Muscle layer of duodenum (tissue), 2 donors: Measurements from ENCODE around the gene GHRH.
A peak's percentile ranks its signal among the peaks of the same experiment; 100 is the strongest.

Experiments used
- H3K27ac ChIP-seq: one replicate; pipeline ENCODE4 v1.7.0; 2013; ENCODE audit warnings: mild to moderate bottlenecking, low read length
- H3K27me3 ChIP-seq: one replicate; pipeline ENCODE4 v1.7.0; 2013; ENCODE audit warnings: low read depth, mild to moderate bottlenecking, control low read depth, low read length
- H3K36me3 ChIP-seq, 2 donors: one replicate each; pipeline ENCODE4 v1.7.0; 2013; ENCODE audit warnings: low read length in 2 of 2, control low read depth in 1 of 2, mild to moderate bottlenecking in 1 of 2; ENCODE audit not compliant: insufficient read depth in 2 of 2, control insufficient read depth in 1 of 2
- H3K4me1 ChIP-seq, 2 donors: one replicate each; pipeline ENCODE4 v1.7.0; 2013; ENCODE audit warnings: low read length in 2 of 2, mild to moderate bottlenecking in 2 of 2, control low read depth in 1 of 2, moderate library complexity in 1 of 2; ENCODE audit not compliant: insufficient read depth in 2 of 2, control insufficient read depth in 1 of 2
- H3K4me3 ChIP-seq, 2 donors: one replicate each; pipeline ENCODE4 v1.7.0; 2013; ENCODE audit warnings: low read length in 2 of 2, low read depth in 1 of 2, mild to moderate bottlenecking in 1 of 2
- H3K9me3 ChIP-seq, 2 donors: one replicate each; pipeline ENCODE4 v1.7.0; 2013; ENCODE audit warnings: low read length in 2 of 2, control low read depth in 1 of 2, mild to moderate bottlenecking in 1 of 2; ENCODE audit not compliant: control insufficient read depth in 1 of 2
- donor health status: healthy.

The GHRH gene

GRCh38 chr20:37261714-37262113 is at the start of gene GHRH:
Gene GHRH (minus strand): TSS chr20:37261814. CDS start chr20:37256889, 4,925 bp downstream.
- Histone ChIP-seq H3K4me3 (no peak within 1 kb of the TSS), H3K36me3 (no peaks in the 10 kb centered on the region), H3K9me3 (no peaks in the 10 kb centered on the region), H3K27ac (no peak within 1 kb of the TSS), H3K27me3 (no peaks in the 10 kb centered on the region), H3K4me1 (no peaks in the 10 kb centered on the region)

GRCh38 chr20:37310951-37311350 is 49.3 kb upstream of the GHRH start:
- H3K36me3 ChIP-seq = peaks cover 0 to 28% of the 10 kb centered on the region in 2 donors
- H3K27me3 ChIP-seq = no peaks in the 10 kb centered on the region
- H3K27ac ChIP-seq = no peak overlapping the region
- H3K9me3 ChIP-seq = no peaks in the 10 kb centered on the region
- H3K4me1 ChIP-seq = peaks cover 21 to 46% of the 10 kb centered on the region in 2 donors
- H3K4me3 ChIP-seq = no peak overlapping the region

- no peak overlapping the region for H3K4me3 ChIP-seq
- H3K36me3 ChIP-seq = peaks cover 0 to 28% of the 10 kb centered on the region in 2 donors
- H3K4me1 ChIP-seq = peaks cover 21 to 37% of the 10 kb centered on the region in 2 donors
- H3K27me3 ChIP-seq = no peaks in the 10 kb centered on the region
- H3K9me3 ChIP-seq = no peaks in the 10 kb centered on the region
- no peak overlapping the region for H3K27ac ChIP-seq
Observed at GRCh38 chr20:37309936-37310590, 48.4 kb upstream of the GHRH start.

GRCh38 chr20:37309290-37309689 is 47.7 kb upstream of the GHRH start:
- H3K27ac ChIP-seq = peak overlapping the region; percentile 67
- no peaks in the 10 kb centered on the region for H3K9me3 ChIP-seq
- H3K36me3 ChIP-seq = peaks cover 0 to 28% of the 10 kb centered on the region in 2 donors
- H3K4me3 ChIP-seq = no peak overlapping the region
- H3K27me3 ChIP-seq = no peaks in the 10 kb centered on the region
- H3K4me1 ChIP-seq = peaks cover 21 to 29% of the 10 kb centered on the region in 2 donors

- no peaks in the 10 kb centered on the region for H3K9me3 ChIP-seq
- H3K4me3 ChIP-seq = no peak overlapping the region
- H3K27ac ChIP-seq = peak overlapping the region; percentile 67
- no peaks in the 10 kb centered on the region for H3K27me3 ChIP-seq
- peaks cover 0 to 32% of the 10 kb centered on the region in 2 donors for H3K36me3 ChIP-seq
- peaks cover 16 to 20% of the 10 kb centered on the region in 2 donors for H3K4me1 ChIP-seq
Observed at GRCh38 chr20:37308086-37309050, 46.8 kb upstream of the GHRH start.

GRCh38 chr20:37305839-37306238 is 44.2 kb upstream of the GHRH start:
- Histone ChIP-seq H3K36me3 (peaks cover 13 to 47% of the 10 kb centered on the region in 2 donors), H3K4me3 (no peak overlapping the region), H3K27me3 (no peaks in the 10 kb centered on the region), H3K9me3 (no peaks in the 10 kb centered on the region), H3K27ac (no peak overlapping the region), H3K4me1 (peaks cover 6 to 11% of the 10 kb centered on the region in 2 donors)

GRCh38 chr20:37305079-37305478 is 43.5 kb upstream of the GHRH start:
- H3K27me3 ChIP-seq = no peaks in the 10 kb centered on the region
- peaks cover 13 to 39% of the 10 kb centered on the region in 2 donors for H3K36me3 ChIP-seq
- peaks cover 6 to 11% of the 10 kb centered on the region in 2 donors for H3K4me1 ChIP-seq
- H3K27ac ChIP-seq = no peak overlapping the region
- no peak overlapping the region for H3K4me3 ChIP-seq
- no peaks in the 10 kb centered on the region for H3K9me3 ChIP-seq

GRCh38 chr20:37303637-37304036 is 42.0 kb upstream of the GHRH start:
- no peaks in the 10 kb centered on the region for H3K27me3 ChIP-seq
- H3K4me1 ChIP-seq = peaks cover 3 to 12% of the 10 kb centered on the region in 2 donors
- H3K4me3 ChIP-seq = no peak overlapping the region
- H3K36me3 ChIP-seq = peaks cover 13 to 35% of the 10 kb centered on the region in 2 donors
- H3K27ac ChIP-seq = no peak overlapping the region
- no peaks in the 10 kb centered on the region for H3K9me3 ChIP-seq

- Histone ChIP-seq H3K4me1 (peaks cover 0 to 15% of the 10 kb centered on the region in 2 donors), H3K27me3 (no peaks in the 10 kb centered on the region), H3K27ac (no peak overlapping the region), H3K9me3 (no peaks in the 10 kb centered on the region), H3K36me3 (peaks cover 13 to 29% of the 10 kb centered on the region in 2 donors), H3K4me3 (no peak overlapping the region)
Observed at GRCh38 chr20:37302981-37303380, 41.4 kb upstream of the GHRH start.

- H3K4me1 ChIP-seq = peaks cover 7 to 28% of the 10 kb centered on the region in 2 donors
Observed at GRCh38 chr20:37301558-37301957, 39.9 kb upstream of the GHRH start.

GRCh38 chr20:37301120-37301519 is 39.5 kb upstream of the GHRH start:
- Histone ChIP-seq H3K27ac (no peak overlapping the region), H3K36me3 (peaks cover 13 to 20% of the 10 kb centered on the region in 2 donors)

More at GRCh38 chr20:37301558-37301957, 39.9 kb upstream of the GHRH start:
- no peaks in the 10 kb centered on the region for H3K9me3 ChIP-seq
- H3K4me3 ChIP-seq = no peak overlapping the region
- peaks cover 13 to 20% of the 10 kb centered on the region in 2 donors for H3K36me3 ChIP-seq
- no peak overlapping the region for H3K27ac ChIP-seq
- H3K27me3 ChIP-seq = no peaks in the 10 kb centered on the region

More at GRCh38 chr20:37301120-37301519, 39.5 kb upstream of the GHRH start:
- H3K4me3 ChIP-seq = no peak overlapping the region
- no peaks in the 10 kb centered on the region for H3K9me3 ChIP-seq
- H3K27me3 ChIP-seq = no peaks in the 10 kb centered on the region
- peaks cover 10 to 28% of the 10 kb centered on the region in 2 donors for H3K4me1 ChIP-seq
